IMR-90 (cell line): ENCODE data around the gene LRRC56.

Experiments
- BHLHE40 ChIP-seq: fragments of 150-350 bp; IDR thresholded peaks from 2 replicates; pipeline ENCODE4 v1.6.1; 2016; ENCODE audit warnings: mild to moderate bottlenecking, low read depth, low read length
- FOS ChIP-seq: fragments of 150-350 bp; IDR thresholded peaks from 2 replicates; pipeline ENCODE4 v1.6.1; 2016; ENCODE audit warnings: low read depth, low read length
- MAZ ChIP-seq: IDR thresholded peaks from 2 replicates; pipeline ENCODE4 v1.6.1; 2012; ENCODE audit warnings: low read depth, mild to moderate bottlenecking, low read length, improper control_type of control experiment, moderate library complexity, borderline replicate concordance
- MXI1 ChIP-seq: IDR thresholded peaks from 2 replicates; pipeline ENCODE4 v1.6.1; 2012; ENCODE audit warnings: low read depth, mild to moderate bottlenecking, low read length, moderate library complexity, borderline replicate concordance
- NFE2L2 ChIP-seq: fragments of 150-350 bp; IDR thresholded peaks from 2 replicates; pipeline ENCODE4 v1.6.1; 2016; ENCODE audit warnings: low read depth, mild to moderate bottlenecking, low read length
- POLR2A ChIP-seq: IDR thresholded peaks from 2 replicates; pipeline ENCODE4 v1.6.1; 2012; ENCODE audit warnings: mild to moderate bottlenecking, low read depth, low read length
- RAD21 ChIP-seq: IDR thresholded peaks from 2 replicates; pipeline ENCODE4 v1.6.1; 2012; ENCODE audit warnings: low read length, improper control_type of control experiment
- SMC3 ChIP-seq: fragments of 150-350 bp; IDR thresholded peaks from 2 replicates; pipeline ENCODE4 v1.6.1; 2016; ENCODE audit warnings: low read depth, mild to moderate bottlenecking, antibody characterized with exemption, low read length, moderate library complexity
- TF ChIP-seq, protein P1 (sequence below): conservative IDR thresholded peaks from 2 replicates; pipeline ENCODE4 v1.5.1; 2012; ENCODE audit warnings: mild to moderate bottlenecking, low read depth, low read length, improper control_type of control experiment
- TF ChIP-seq, protein P2 (sequence below): fragments of 150-350 bp; IDR thresholded peaks from 2 replicates; pipeline ENCODE4 v1.6.1; 2017; ENCODE audit warnings: mild to moderate bottlenecking, antibody characterized with exemption, low read length, low read depth
- TF ChIP-seq, protein P3 (sequence below): fragments of 150-350 bp; IDR thresholded peaks from 2 replicates; pipeline ENCODE4 v1.6.1; 2016; ENCODE audit warnings: low read depth, mild to moderate bottlenecking, low read length, moderate library complexity, borderline replicate concordance

DNA sequence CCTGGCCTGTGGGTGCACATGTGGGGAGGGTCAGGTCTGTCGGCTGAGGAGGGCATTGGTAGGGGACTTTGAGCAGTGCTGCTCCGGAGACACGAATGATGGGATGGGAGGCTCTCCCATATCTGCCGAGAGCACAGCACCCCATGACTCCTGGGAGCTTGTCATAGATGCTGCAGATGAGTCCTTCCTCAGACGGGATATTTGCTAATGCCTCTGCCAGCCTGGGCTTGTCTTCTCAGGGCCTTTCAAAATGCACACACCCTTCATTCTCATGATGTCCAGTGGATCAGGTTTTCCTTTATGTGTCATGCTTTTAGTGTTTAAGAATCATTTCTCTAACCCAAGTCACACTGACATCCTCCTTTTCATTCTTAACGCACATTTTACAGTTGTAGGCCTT, 22.2 kb upstream of the LRRC56 start:
- TF ChIP-seq, protein P1, sequence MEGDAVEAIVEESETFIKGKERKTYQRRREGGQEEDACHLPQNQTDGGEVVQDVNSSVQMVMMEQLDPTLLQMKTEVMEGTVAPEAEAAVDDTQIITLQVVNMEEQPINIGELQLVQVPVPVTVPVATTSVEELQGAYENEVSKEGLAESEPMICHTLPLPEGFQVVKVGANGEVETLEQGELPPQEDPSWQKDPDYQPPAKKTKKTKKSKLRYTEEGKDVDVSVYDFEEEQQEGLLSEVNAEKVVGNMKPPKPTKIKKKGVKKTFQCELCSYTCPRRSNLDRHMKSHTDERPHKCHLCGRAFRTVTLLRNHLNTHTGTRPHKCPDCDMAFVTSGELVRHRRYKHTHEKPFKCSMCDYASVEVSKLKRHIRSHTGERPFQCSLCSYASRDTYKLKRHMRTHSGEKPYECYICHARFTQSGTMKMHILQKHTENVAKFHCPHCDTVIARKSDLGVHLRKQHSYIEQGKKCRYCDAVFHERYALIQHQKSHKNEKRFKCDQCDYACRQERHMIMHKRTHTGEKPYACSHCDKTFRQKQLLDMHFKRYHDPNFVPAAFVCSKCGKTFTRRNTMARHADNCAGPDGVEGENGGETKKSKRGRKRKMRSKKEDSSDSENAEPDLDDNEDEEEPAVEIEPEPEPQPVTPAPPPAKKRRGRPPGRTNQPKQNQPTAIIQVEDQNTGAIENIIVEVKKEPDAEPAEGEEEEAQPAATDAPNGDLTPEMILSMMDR, result no peak
- no peak for TF ChIP-seq NFE2L2
- no peak for TF ChIP-seq POLR2A
- no peak for TF ChIP-seq RAD21
- TF ChIP-seq MAZ, result no peak
- no peak for TF ChIP-seq SMC3
- no peak for TF ChIP-seq BHLHE40
- TF ChIP-seq MXI1, result no peak
- no peak for TF ChIP-seq FOS
- TF ChIP-seq, protein P2, sequence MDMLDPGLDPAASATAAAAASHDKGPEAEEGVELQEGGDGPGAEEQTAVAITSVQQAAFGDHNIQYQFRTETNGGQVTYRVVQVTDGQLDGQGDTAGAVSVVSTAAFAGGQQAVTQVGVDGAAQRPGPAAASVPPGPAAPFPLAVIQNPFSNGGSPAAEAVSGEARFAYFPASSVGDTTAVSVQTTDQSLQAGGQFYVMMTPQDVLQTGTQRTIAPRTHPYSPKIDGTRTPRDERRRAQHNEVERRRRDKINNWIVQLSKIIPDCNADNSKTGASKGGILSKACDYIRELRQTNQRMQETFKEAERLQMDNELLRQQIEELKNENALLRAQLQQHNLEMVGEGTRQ, result no peak
- TF ChIP-seq, protein P3, sequence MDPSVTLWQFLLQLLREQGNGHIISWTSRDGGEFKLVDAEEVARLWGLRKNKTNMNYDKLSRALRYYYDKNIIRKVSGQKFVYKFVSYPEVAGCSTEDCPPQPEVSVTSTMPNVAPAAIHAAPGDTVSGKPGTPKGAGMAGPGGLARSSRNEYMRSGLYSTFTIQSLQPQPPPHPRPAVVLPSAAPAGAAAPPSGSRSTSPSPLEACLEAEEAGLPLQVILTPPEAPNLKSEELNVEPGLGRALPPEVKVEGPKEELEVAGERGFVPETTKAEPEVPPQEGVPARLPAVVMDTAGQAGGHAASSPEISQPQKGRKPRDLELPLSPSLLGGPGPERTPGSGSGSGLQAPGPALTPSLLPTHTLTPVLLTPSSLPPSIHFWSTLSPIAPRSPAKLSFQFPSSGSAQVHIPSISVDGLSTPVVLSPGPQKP, result no peak
